ENCODE results near the gene SLC24A5.

The SLC24A5 gene

DNA sequence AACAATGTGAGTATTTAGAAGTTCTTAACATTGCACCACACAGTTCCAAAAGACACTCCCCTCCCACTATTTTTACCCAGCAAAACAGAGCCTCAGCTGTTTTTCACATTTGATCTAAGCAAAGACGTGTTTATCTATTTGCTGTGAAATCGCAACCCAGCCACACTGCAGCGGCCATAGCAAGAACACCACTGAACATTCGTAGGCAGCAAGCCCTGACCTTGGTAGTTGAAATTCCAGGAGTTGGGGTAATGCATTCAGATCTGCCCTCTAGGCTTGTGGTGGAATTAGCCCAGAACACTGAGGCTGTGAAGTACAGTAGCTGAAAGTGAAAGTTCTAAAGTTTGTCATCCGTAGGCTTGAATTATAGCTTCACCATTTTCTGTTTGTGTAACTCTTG, 17.1 kb upstream of the SLC24A5 start:
- DNase-seq (ENCODE audit: extremely low spot score), result no peak
- ChIA-PET CTCF (no interaction called here), POLR2A (no interaction called here)
- TF ChIP-seq TARDBP (IDR thresholded peaks at IDR 0.05) (no peak), L3MBTL2 (conservative IDR thresholded peaks at IDR 0.05) (no peak), FOXM1 (IDR thresholded peaks at IDR 0.05; ENCODE audit: borderline replicate concordance) (no peak)

DNA sequence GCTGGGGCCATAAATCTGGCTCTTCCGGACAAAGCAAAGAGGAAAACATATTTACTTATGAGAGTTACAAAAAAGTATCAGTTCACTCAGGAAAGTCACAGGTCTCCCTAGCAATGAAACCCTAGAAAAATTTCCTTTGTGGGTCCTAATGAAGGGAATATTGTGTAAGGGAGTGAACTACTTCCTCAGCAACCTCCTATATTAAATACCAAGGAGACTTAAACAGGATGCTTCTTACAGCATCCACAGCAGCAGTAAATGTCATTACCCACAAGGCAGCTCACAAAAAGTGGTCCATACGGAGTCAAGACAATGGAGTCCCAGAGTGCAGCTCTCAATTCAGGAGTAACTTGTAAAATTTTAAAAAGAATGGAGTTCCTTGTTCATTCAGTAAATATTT, 14.9 kb upstream of the SLC24A5 start:
- TF ChIP-seq ZNF384 (IDR thresholded peaks at IDR 0.05) (no peak), NFRKB (IDR thresholded peaks at IDR 0.05) (no peak), ARNT (IDR thresholded peaks at IDR 0.05) (no peak), ELF4 (IDR thresholded peaks at IDR 0.05) (no peak), FOXM1 (IDR thresholded peaks at IDR 0.05; ENCODE audit: borderline replicate concordance) (no peak), BHLHE40 (IDR thresholded peaks at IDR 0.05; ENCODE audit: borderline replicate concordance) (no peak), TARDBP (IDR thresholded peaks at IDR 0.05) (no peak), SUZ12 (IDR thresholded peaks at IDR 0.05) (no peak), PKNOX1 (IDR thresholded peaks at IDR 0.05) (no peak), FOXK2 (IDR thresholded peaks at IDR 0.05) (no peak), CTBP1 (IDR thresholded peaks at IDR 0.05; ENCODE audit: borderline replicate concordance) (no peak), SP1 (IDR thresholded peaks at IDR 0.05) (no peak), LEF1 (IDR thresholded peaks at IDR 0.05; ENCODE audit: borderline replicate concordance) (no peak), HDGF (IDR thresholded peaks at IDR 0.05; ENCODE audit: borderline replicate concordance) (no peak), FOXA1 (IDR thresholded peaks at IDR 0.05) (no peak), L3MBTL2 (conservative IDR thresholded peaks at IDR 0.05) (no peak)

DNA sequence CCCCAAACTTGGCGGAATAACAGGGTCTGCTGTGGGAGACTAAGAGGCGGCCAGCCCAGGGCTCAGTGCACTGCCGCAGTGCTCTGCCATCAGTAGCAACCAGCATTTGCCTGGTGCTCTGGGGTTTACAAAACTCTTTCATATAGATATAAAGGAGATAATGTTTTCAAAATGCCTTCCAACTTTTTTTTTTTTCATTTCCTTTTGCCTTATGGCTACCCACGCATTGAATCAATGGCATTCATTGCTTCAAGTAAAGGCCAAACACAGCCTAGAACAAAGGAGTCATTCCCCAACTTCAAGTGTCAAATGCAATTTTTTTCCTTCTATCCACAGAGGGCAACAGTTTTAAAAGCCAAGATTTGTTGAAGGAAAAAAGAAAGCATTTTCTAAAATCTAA, 11.6 kb upstream of the SLC24A5 start:
- ChIA-PET POLR2A (no interaction called here), CTCF (no interaction called here)
- DNase-seq (ENCODE audit: extremely low spot score), result no peak
- TF ChIP-seq FOXM1 (IDR thresholded peaks at IDR 0.05; ENCODE audit: borderline replicate concordance) (no peak), BHLHE40 (IDR thresholded peaks at IDR 0.05; ENCODE audit: borderline replicate concordance) (no peak), TARDBP (IDR thresholded peaks at IDR 0.05) (no peak), PKNOX1 (IDR thresholded peaks at IDR 0.05) (no peak), FOXA1 (IDR thresholded peaks at IDR 0.05) (no peak), SUZ12 (IDR thresholded peaks at IDR 0.05) (no peak), L3MBTL2 (conservative IDR thresholded peaks at IDR 0.05) (no peak), ZNF384 (IDR thresholded peaks at IDR 0.05) (no peak), ARNT (IDR thresholded peaks at IDR 0.05) (no peak), CTBP1 (IDR thresholded peaks at IDR 0.05; ENCODE audit: borderline replicate concordance) (no peak), HDGF (IDR thresholded peaks at IDR 0.05; ENCODE audit: borderline replicate concordance) (no peak), FOXK2 (IDR thresholded peaks at IDR 0.05) (no peak), LEF1 (IDR thresholded peaks at IDR 0.05; ENCODE audit: borderline replicate concordance) (no peak), ELF4 (IDR thresholded peaks at IDR 0.05) (no peak), SP1 (IDR thresholded peaks at IDR 0.05) (no peak), NFRKB (IDR thresholded peaks at IDR 0.05) (no peak)

More for the DNA sequence above, 14.9 kb upstream of the SLC24A5 start:
- ChIA-PET CTCF (no interaction called here), POLR2A (no interaction called here)
- DNase-seq (ENCODE audit: extremely low spot score), result no peak

DNA sequence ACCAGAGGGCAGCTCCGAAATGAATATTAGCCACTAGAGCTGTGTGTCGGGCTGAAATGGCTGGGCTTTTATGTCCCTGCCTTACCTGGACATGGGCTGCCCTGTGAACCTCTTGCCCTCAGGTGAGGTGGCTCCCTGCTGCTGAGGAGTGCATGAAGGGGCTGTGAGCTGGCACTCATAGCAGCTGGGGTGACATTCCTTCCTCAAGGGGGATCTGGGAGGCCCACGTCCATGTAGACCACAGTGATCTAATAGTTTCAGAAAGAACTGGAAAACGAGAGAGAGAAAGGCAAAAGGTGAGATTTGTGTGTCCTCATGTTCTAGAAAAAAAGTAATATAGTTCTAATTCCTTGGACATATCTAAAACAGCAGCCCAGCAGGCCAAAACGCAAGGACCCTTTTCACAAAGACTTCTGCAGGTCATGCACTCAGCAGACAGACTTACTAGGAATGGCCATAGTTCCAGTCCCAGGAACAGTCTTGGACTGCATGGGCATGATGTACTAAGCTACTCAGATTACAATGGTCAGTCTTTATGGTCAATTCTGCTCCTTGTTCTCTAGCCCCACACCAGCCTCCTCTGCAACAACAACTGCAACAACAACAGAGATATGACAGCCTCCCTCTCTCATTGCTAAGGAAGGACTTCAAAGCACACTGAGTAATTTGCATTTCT, 10.8 kb upstream of the SLC24A5 start:
- CTCF ChIA-PET, result no interaction called here
- no peak for TF ChIP-seq NFRKB (IDR thresholded peaks at IDR 0.05)
- no peak for TF ChIP-seq ELF4 (IDR thresholded peaks at IDR 0.05)
- TF ChIP-seq FOXA1 (IDR thresholded peaks at IDR 0.05), result no peak
- TF ChIP-seq BHLHE40 (IDR thresholded peaks at IDR 0.05; ENCODE audit: borderline replicate concordance), result no peak
- no peak for TF ChIP-seq TARDBP (IDR thresholded peaks at IDR 0.05)
- no peak for TF ChIP-seq CTBP1 (IDR thresholded peaks at IDR 0.05; ENCODE audit: borderline replicate concordance)
- no peak for TF ChIP-seq ARNT (IDR thresholded peaks at IDR 0.05)
- TF ChIP-seq SP1 (IDR thresholded peaks at IDR 0.05), result no peak
- no peak for TF ChIP-seq L3MBTL2 (conservative IDR thresholded peaks at IDR 0.05)
- POLR2A ChIA-PET, result no interaction called here
- DNase-seq (ENCODE audit: extremely low spot score), result no peak

- TF ChIP-seq PKNOX1 (IDR thresholded peaks at IDR 0.05) (no peak), ARNT (IDR thresholded peaks at IDR 0.05) (no peak), ZNF384 (IDR thresholded peaks at IDR 0.05) (no peak), SP1 (IDR thresholded peaks at IDR 0.05) (no peak), TARDBP (IDR thresholded peaks at IDR 0.05) (no peak), HDGF (IDR thresholded peaks at IDR 0.05; ENCODE audit: borderline replicate concordance) (no peak), FOXA1 (IDR thresholded peaks at IDR 0.05) (no peak), CTBP1 (IDR thresholded peaks at IDR 0.05; ENCODE audit: borderline replicate concordance) (no peak), L3MBTL2 (conservative IDR thresholded peaks at IDR 0.05) (no peak), ELF4 (IDR thresholded peaks at IDR 0.05) (no peak), BHLHE40 (IDR thresholded peaks at IDR 0.05; ENCODE audit: borderline replicate concordance) (no peak), FOXK2 (IDR thresholded peaks at IDR 0.05) (no peak)
- ChIA-PET POLR2A (no interaction called here), CTCF (interaction anchor here (0.6 kb wide), 1 partner anchor 113 kb away, joined by 3 read pairs; no protein-coding TSS in a partner anchor)
- DNase-seq (ENCODE audit: extremely low spot score), result peak; percentile 14
Observed at GRCh38 chr15:48112242-48112641, 8.5 kb upstream of the SLC24A5 start.

DNA sequence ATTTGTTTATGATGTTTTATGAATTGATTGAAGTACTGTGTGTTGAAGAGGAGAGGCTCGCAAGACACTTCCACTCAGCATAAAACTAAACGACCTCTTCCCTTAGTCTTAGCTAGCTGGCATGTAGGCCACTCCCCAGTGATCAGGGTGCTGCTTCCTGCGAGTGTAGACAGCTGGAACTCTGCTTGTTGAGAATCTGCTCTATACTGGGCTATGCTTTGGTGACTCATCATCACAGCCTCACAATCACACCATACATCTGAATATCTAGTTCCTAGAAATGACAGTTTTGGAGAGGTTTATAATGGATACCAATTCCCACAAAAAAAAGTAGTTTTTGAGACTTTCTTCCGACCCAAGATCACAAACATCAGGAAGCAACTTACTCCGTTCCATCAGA, 1.5 kb upstream of the SLC24A5 start:
- no peak for DNase-seq (ENCODE audit: extremely low spot score)
- CTCF ChIA-PET, result interaction anchor here (0.6 kb wide), 1 partner anchor 181 kb away, joined by 9 read pairs; no protein-coding TSS in a partner anchor
- TF ChIP-seq TARDBP (IDR thresholded peaks at IDR 0.05), result no peak
- TF ChIP-seq PKNOX1 (IDR thresholded peaks at IDR 0.05), result no peak
- TF ChIP-seq ZNF384 (IDR thresholded peaks at IDR 0.05), result no peak
- no peak for TF ChIP-seq LEF1 (IDR thresholded peaks at IDR 0.05; ENCODE audit: borderline replicate concordance)
- no peak for TF ChIP-seq L3MBTL2 (conservative IDR thresholded peaks at IDR 0.05)
- TF ChIP-seq FOXM1 (IDR thresholded peaks at IDR 0.05; ENCODE audit: borderline replicate concordance), result no peak
- no peak for TF ChIP-seq ELF4 (IDR thresholded peaks at IDR 0.05)
- no peak for TF ChIP-seq SUZ12 (IDR thresholded peaks at IDR 0.05)
- TF ChIP-seq ARNT (IDR thresholded peaks at IDR 0.05), result no peak
- no peak for TF ChIP-seq CTBP1 (IDR thresholded peaks at IDR 0.05; ENCODE audit: borderline replicate concordance)
- no peak for TF ChIP-seq FOXK2 (IDR thresholded peaks at IDR 0.05)
- no peak for TF ChIP-seq BHLHE40 (IDR thresholded peaks at IDR 0.05; ENCODE audit: borderline replicate concordance)
- TF ChIP-seq SP1 (IDR thresholded peaks at IDR 0.05), result no peak
- no peak for TF ChIP-seq FOXA1 (IDR thresholded peaks at IDR 0.05)
- POLR2A ChIA-PET, result no interaction called here

Measured in HEK293T (cell line).